Measurements from ENCODE around the gene THRB.

Gene THRB

DNA sequence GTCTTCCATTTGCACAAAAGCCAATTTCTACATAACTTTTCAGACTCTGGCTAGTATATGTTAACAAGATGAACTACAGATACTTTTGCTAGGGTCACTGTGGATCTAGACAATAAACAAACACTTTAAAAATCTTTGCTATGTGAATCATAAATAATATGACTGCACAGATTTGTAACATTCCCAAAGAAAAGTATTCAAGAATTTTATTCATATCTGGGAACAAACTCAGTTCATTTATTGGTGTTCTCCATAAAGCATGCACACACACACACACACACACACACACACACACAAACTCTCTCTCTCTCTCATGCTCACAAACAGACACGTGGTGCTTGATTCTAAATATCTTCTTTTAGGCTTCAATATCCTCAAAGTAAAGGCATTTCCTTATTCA is 18.8 kb upstream of the THRB start:
- Histone ChIP-seq H3K79me1 (ENCODE audit: low read depth, low read length) (no peaks in the 10 kb centered on the region), H2AK5ac (ENCODE audit: low read depth, low read length) (no peak overlapping the region), H3K4ac (ENCODE audit: low read length) (no peak overlapping the region), H2BK12ac (ENCODE audit: low read length) (no peak overlapping the region), H4K8ac (ENCODE audit: low read depth, low read length) (no peak overlapping the region), H3K23ac (ENCODE audit: low read depth, low read length, poor library complexity) (no peak overlapping the region), H3K9ac (ENCODE audit: low read depth, low read length, poor library complexity) (no peak overlapping the region), H3K27me3 (ENCODE audit: control insufficient read depth in 3 of 3, insufficient read depth in 3 of 3, low read depth in 1 of 3, low read length in 3 of 3) (peaks cover 0 to 7% (median 0%) of the 10 kb centered on the region in 3 experiments), H3K18ac (ENCODE audit: low read length) (no peak overlapping the region), H3K14ac (ENCODE audit: low read length) (no peak overlapping the region), H2AFZ (ENCODE audit: low read length) (no peak overlapping the region), H4K91ac (ENCODE audit: low read depth, low read length, poor library complexity) (no peak overlapping the region), H2BK5ac (ENCODE audit: low read length) (no peak overlapping the region), H3K27ac (replicated peaks; ENCODE audit: low read length) (no peak overlapping the region), H2BK120ac (ENCODE audit: low read depth, low read length) (no peak overlapping the region), H3K4me3 (ENCODE audit: low read length in 2 of 2) (no peak overlapping the region), H2BK15ac (ENCODE audit: low read length) (no peak overlapping the region), H3K4me1 (ENCODE audit: control insufficient read depth in 2 of 2, insufficient read depth in 1 of 2, low read depth in 1 of 2, low read length in 2 of 2) (no peaks in the 10 kb centered on the region), H3K9me3 (replicated peaks in 1 of 2; ENCODE audit: control insufficient read depth in 2 of 2, insufficient read depth in 1 of 2, low read depth in 1 of 2, low read length in 2 of 2) (no peaks in the 10 kb centered on the region), H3K36me3 (replicated peaks in 1 of 2; ENCODE audit: control insufficient read depth in 2 of 2, insufficient read depth in 2 of 2, low read length in 2 of 2) (no peaks in the 10 kb centered on the region), H3K4me2 (ENCODE audit: insufficient read depth, low read length, poor library complexity, severe bottlenecking) (no peak overlapping the region)
- no CpG with 5 or more reads among the region's 1 CpG for WGBS, 2 donors (ENCODE audit: extremely low coverage in 2 of 2, insufficient read length in 2 of 2, insufficient replicate concordance in 1 of 2)
- no peak for DNase-seq (ENCODE audit: low spot score)

DNA sequence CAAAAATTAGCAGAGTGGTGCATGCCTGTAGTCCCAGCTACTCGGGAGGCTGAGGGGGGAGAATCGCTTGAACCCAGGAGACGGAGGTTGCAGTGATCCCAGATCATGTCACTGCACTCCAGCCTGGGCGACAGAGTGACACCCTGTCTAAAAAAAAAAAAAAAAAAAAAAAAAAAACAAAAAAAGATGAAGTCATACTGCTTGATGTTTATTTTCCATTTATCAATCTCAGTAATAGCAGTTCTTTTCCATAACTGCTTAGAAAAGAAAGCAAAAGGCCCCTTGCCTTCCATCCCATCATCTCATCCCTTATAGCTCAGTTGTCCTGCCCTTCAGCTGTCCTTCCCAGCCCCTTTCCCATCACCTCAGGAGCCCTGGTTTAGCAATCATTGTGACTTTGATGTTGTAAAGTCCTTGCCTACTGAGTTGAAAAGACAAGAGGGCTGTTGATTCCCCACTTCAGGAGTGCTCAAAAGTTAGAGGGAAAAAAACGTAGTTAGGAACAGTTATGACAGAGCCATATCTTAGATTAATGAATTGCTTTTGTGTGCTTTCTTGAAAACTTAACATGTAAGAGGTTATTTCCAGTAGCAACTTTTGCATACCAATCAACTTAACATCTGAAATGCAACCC is 18.0 kb upstream of the THRB start:
- WGBS, 2 donors (ENCODE audit: extremely low coverage in 2 of 2, insufficient read length in 2 of 2, insufficient replicate concordance in 1 of 2), result no CpG with 5 or more reads among the region's 5 CpGs
- H3K23ac ChIP-seq (ENCODE audit: low read depth, low read length, poor library complexity), result no peak overlapping the region
- H3K79me1 ChIP-seq (ENCODE audit: low read depth, low read length), result no peaks in the 10 kb centered on the region

DNA sequence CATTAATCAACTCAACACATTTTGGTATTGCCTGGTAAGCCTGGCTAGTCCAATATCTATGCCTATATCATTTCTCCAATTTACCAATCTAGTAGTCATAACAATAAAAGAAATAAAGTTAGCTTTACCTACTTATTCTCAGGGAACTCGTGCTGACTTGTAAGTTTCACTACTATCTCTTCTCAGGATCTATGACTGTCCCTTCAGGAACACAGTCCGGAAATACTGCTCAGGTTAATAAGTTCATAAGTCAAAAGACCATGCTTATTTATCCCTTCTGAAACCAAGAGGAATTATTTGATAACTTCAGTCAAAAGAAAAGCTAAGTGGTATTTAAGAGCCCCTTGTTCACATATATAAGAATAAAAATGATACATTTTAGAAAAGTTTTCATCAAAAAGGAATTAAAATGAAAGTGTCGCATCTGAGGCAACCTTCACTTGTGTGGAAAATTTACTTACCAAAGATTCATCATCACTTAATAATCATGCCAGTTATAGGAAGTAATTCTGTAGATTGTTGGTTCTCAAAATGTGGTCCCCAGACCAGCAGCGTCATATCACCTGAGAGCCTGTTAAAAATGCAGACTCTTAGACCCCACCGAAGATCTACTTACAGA is 15.5 kb upstream of the THRB start:
- no CpG with 5 or more reads among the region's 5 CpGs for WGBS, 2 donors (ENCODE audit: extremely low coverage in 2 of 2, insufficient read length in 2 of 2, insufficient replicate concordance in 1 of 2)
- no peak for DNase-seq (ENCODE audit: low spot score)
- no peak overlapping the region for H3K23ac ChIP-seq (ENCODE audit: low read depth, low read length, poor library complexity)

More for the DNA sequence above, 18.0 kb upstream of the THRB start:
- H3K27me3 ChIP-seq (ENCODE audit: control insufficient read depth in 3 of 3, insufficient read depth in 3 of 3, low read depth in 1 of 3, low read length in 3 of 3), result peaks cover 0 to 2% (median 0%) of the 10 kb centered on the region in 3 experiments
- H4K8ac ChIP-seq (ENCODE audit: low read depth, low read length), result no peak overlapping the region
- no peak overlapping the region for H2BK5ac ChIP-seq (ENCODE audit: low read length)
- no peak overlapping the region for H3K14ac ChIP-seq (ENCODE audit: low read length)
- H2AK5ac ChIP-seq (ENCODE audit: low read depth, low read length), result no peak overlapping the region
- no peak overlapping the region for H3K4me2 ChIP-seq (ENCODE audit: insufficient read depth, low read length, poor library complexity, severe bottlenecking)
- H3K18ac ChIP-seq (ENCODE audit: low read length), result no peak overlapping the region
- no peak overlapping the region for H2BK12ac ChIP-seq (ENCODE audit: low read length)
- H3K4me3 ChIP-seq (ENCODE audit: low read length in 2 of 2), result no peak overlapping the region
- H3K4me1 ChIP-seq (ENCODE audit: control insufficient read depth in 2 of 2, insufficient read depth in 1 of 2, low read depth in 1 of 2, low read length in 2 of 2), result no peaks in the 10 kb centered on the region
- H2BK120ac ChIP-seq (ENCODE audit: low read depth, low read length), result no peak overlapping the region
- no peak overlapping the region for H3K4ac ChIP-seq (ENCODE audit: low read length)
- no peak for DNase-seq (ENCODE audit: low spot score)
- H3K9ac ChIP-seq (ENCODE audit: low read depth, low read length, poor library complexity), result no peak overlapping the region
- H2AFZ ChIP-seq (ENCODE audit: low read length), result no peak overlapping the region
- no peak overlapping the region for H2BK15ac ChIP-seq (ENCODE audit: low read length)
- no peaks in the 10 kb centered on the region for H3K9me3 ChIP-seq (replicated peaks in 1 of 2; ENCODE audit: control insufficient read depth in 2 of 2, insufficient read depth in 1 of 2, low read depth in 1 of 2, low read length in 2 of 2)
- H3K36me3 ChIP-seq (replicated peaks in 1 of 2; ENCODE audit: control insufficient read depth in 2 of 2, insufficient read depth in 2 of 2, low read length in 2 of 2), result no peaks in the 10 kb centered on the region
- no peak overlapping the region for H3K27ac ChIP-seq (replicated peaks; ENCODE audit: low read length)
- H4K91ac ChIP-seq (ENCODE audit: low read depth, low read length, poor library complexity), result no peak overlapping the region

DNA sequence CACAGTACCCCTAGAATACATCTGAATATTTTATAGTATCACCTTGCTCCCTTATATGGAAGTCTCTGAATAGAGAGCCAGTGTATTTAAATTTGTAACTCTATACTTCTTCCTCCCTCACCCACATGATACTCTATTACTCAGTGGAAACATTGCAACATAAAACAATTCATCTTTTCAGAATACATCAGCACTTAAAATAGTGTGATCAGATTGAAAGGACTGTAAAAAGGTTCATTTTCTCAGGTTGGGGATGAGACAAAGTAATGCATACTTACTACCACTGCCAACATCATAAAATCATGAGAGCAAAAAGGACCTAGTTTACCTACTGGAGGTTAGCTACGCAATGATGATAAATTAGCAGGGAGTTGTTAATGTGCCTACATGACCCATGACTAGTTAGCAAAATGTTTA is 13.8 kb upstream of the THRB start:
- Histone ChIP-seq H2AFZ (ENCODE audit: low read length) (no peak overlapping the region), H3K27ac (replicated peaks; ENCODE audit: low read length) (no peak overlapping the region), H2BK15ac (ENCODE audit: low read length) (no peak overlapping the region), H4K8ac (ENCODE audit: low read depth, low read length) (no peak overlapping the region), H2BK5ac (ENCODE audit: low read length) (no peak overlapping the region), H3K14ac (ENCODE audit: low read length) (no peak overlapping the region), H2BK12ac (ENCODE audit: low read length) (no peak overlapping the region), H2BK120ac (ENCODE audit: low read depth, low read length) (no peak overlapping the region), H3K9me3 (replicated peaks in 1 of 2; ENCODE audit: control insufficient read depth in 2 of 2, insufficient read depth in 1 of 2, low read depth in 1 of 2, low read length in 2 of 2) (no peaks in the 10 kb centered on the region), H3K4me3 (ENCODE audit: low read length in 2 of 2) (no peak overlapping the region), H3K9ac (ENCODE audit: low read depth, low read length, poor library complexity) (no peak overlapping the region), H2AK5ac (ENCODE audit: low read depth, low read length) (no peak overlapping the region), H3K27me3 (ENCODE audit: control insufficient read depth in 3 of 3, insufficient read depth in 3 of 3, low read depth in 1 of 3, low read length in 3 of 3) (no peaks in the 10 kb centered on the region), H4K91ac (ENCODE audit: low read depth, low read length, poor library complexity) (no peak overlapping the region), H3K18ac (ENCODE audit: low read length) (no peak overlapping the region), H3K79me1 (ENCODE audit: low read depth, low read length) (no peaks in the 10 kb centered on the region), H3K4ac (ENCODE audit: low read length) (no peak overlapping the region), H3K23ac (ENCODE audit: low read depth, low read length, poor library complexity) (no peak overlapping the region), H3K4me1 (ENCODE audit: control insufficient read depth in 2 of 2, insufficient read depth in 1 of 2, low read depth in 1 of 2, low read length in 2 of 2) (no peaks in the 10 kb centered on the region), H3K36me3 (replicated peaks in 1 of 2; ENCODE audit: control insufficient read depth in 2 of 2, insufficient read depth in 2 of 2, low read length in 2 of 2) (no peaks in the 10 kb centered on the region), H3K4me2 (ENCODE audit: insufficient read depth, low read length, poor library complexity, severe bottlenecking) (no peak overlapping the region)
- no peak for DNase-seq (ENCODE audit: low spot score)
- no CpG with 5 or more reads among the region's 1 CpG for WGBS, 2 donors (ENCODE audit: extremely low coverage in 2 of 2, insufficient read length in 2 of 2, insufficient replicate concordance in 1 of 2)

More for the DNA sequence above, 15.5 kb upstream of the THRB start:
- no peaks in the 10 kb centered on the region for H3K27me3 ChIP-seq (ENCODE audit: control insufficient read depth in 3 of 3, insufficient read depth in 3 of 3, low read depth in 1 of 3, low read length in 3 of 3)
- no peak overlapping the region for H4K91ac ChIP-seq (ENCODE audit: low read depth, low read length, poor library complexity)
- H2BK120ac ChIP-seq (ENCODE audit: low read depth, low read length), result no peak overlapping the region
- H3K18ac ChIP-seq (ENCODE audit: low read length), result no peak overlapping the region
- no peak overlapping the region for H2AK5ac ChIP-seq (ENCODE audit: low read depth, low read length)
- H3K9me3 ChIP-seq (replicated peaks in 1 of 2; ENCODE audit: control insufficient read depth in 2 of 2, insufficient read depth in 1 of 2, low read depth in 1 of 2, low read length in 2 of 2), result no peaks in the 10 kb centered on the region
- no peaks in the 10 kb centered on the region for H3K79me1 ChIP-seq (ENCODE audit: low read depth, low read length)
- H2AFZ ChIP-seq (ENCODE audit: low read length), result no peak overlapping the region
- H2BK5ac ChIP-seq (ENCODE audit: low read length), result no peak overlapping the region
- no peak overlapping the region for H2BK12ac ChIP-seq (ENCODE audit: low read length)
- H3K4ac ChIP-seq (ENCODE audit: low read length), result no peak overlapping the region
- H3K4me2 ChIP-seq (ENCODE audit: insufficient read depth, low read length, poor library complexity, severe bottlenecking), result no peak overlapping the region
- H4K8ac ChIP-seq (ENCODE audit: low read depth, low read length), result no peak overlapping the region
- no peak overlapping the region for H3K14ac ChIP-seq (ENCODE audit: low read length)
- H2BK15ac ChIP-seq (ENCODE audit: low read length), result no peak overlapping the region
- no peak overlapping the region for H3K9ac ChIP-seq (ENCODE audit: low read depth, low read length, poor library complexity)
- no peaks in the 10 kb centered on the region for H3K36me3 ChIP-seq (replicated peaks in 1 of 2; ENCODE audit: control insufficient read depth in 2 of 2, insufficient read depth in 2 of 2, low read length in 2 of 2)
- no peak overlapping the region for H3K27ac ChIP-seq (replicated peaks; ENCODE audit: low read length)
- no peak overlapping the region for H3K4me3 ChIP-seq (ENCODE audit: low read length in 2 of 2)
- H3K4me1 ChIP-seq (ENCODE audit: control insufficient read depth in 2 of 2, insufficient read depth in 1 of 2, low read depth in 1 of 2, low read length in 2 of 2), result no peaks in the 10 kb centered on the region
